CD4-positive, alpha-beta memory T cell (primary cell): ENCODE results near the gene PHIP. TPM values are rescaled to one million over a fixed set of nuclear protein-coding genes. Genes with fewer than 3 reads are reported as not detected.
A peak's percentile ranks its signal among the peaks of the same experiment; 100 is the strongest.

Source experiments
- CTCF ChIA-PET: fragments of 350-600 bp; sonication (Branson Sonifier 250); formaldehyde crosslinking; loops from one replicate; lab custom pipeline; 2021; ENCODE audit warnings: inconsistent platforms; ENCODE audit not compliant: partially characterized antibody; lab: Charles Lee
- POLR2A ChIA-PET: fragments of 350-600 bp; sonication (Branson Sonifier 250); formaldehyde crosslinking; loops from one replicate; lab custom pipeline; 2021; ENCODE audit not compliant: partially characterized antibody; lab: Charles Lee
- DNase-seq, 5 donors: peaks; one replicate each; pipeline versions ENCODE4 v3.0.0 to v3.0.0-alpha.2; 2020 to 2022; ENCODE audit warnings: mixed read lengths in 1 of 5
- H3K27ac ChIP-seq: one replicate; pipeline ENCODE4 v1.7.0; 2013; ENCODE audit warnings: low read depth, low read length
- H3K27me3 ChIP-seq: 2 replicates; pipeline ENCODE4 v1.7.0; 2013; ENCODE audit warnings: mild to moderate bottlenecking, low read length, moderate library complexity; ENCODE audit not compliant: insufficient read depth
- H3K36me3 ChIP-seq: 2 replicates; pipeline ENCODE4 v1.7.0; 2013; ENCODE audit warnings: mild to moderate bottlenecking, low read length, moderate library complexity; ENCODE audit not compliant: insufficient read depth
- H3K4me1 ChIP-seq: 2 replicates; pipeline ENCODE4 v1.7.0; 2013; ENCODE audit warnings: mild to moderate bottlenecking, low read length, moderate library complexity; ENCODE audit not compliant: insufficient read depth
- H3K4me3 ChIP-seq, 2 donors: one replicate each; pipeline ENCODE4 v1.7.0; 2013; ENCODE audit warnings: low read length in 2 of 2, mild to moderate bottlenecking in 1 of 2
- H3K9me3 ChIP-seq, 2 donors: one replicate each; pipeline ENCODE4 v1.7.0; 2013; ENCODE audit warnings: low read length in 2 of 2, control low read depth in 1 of 2; ENCODE audit not compliant: control insufficient read depth in 1 of 2
- H3K27ac Mint-ChIP-seq, 7 donors: one replicate each; pipeline ENCODE4 v1.8.0; 2020 to 2021; ENCODE audit warnings: mixed read lengths in 7 of 7, mild to moderate bottlenecking in 6 of 7, inconsistent platforms in 3 of 7, moderate library complexity in 3 of 7
- H3K27me3 Mint-ChIP-seq, 2 donors: one replicate each; pipeline ENCODE4 v1.8.0; 2020 to 2021; ENCODE audit warnings: mixed read lengths in 2 of 2
- H3K36me3 Mint-ChIP-seq, 2 donors: one replicate each; pipeline ENCODE4 v1.8.0; 2020 to 2021; ENCODE audit warnings: mixed read lengths in 2 of 2, inconsistent platforms in 1 of 2, mild to moderate bottlenecking in 1 of 2
- H3K4me1 Mint-ChIP-seq, 4 donors: one replicate each; pipeline ENCODE4 v1.8.0; 2020 to 2021; ENCODE audit warnings: mixed read lengths in 4 of 4, mild to moderate bottlenecking in 1 of 4
- H3K4me3 Mint-ChIP-seq, 8 donors: one replicate each; pipeline ENCODE4 v1.8.0; 2020 to 2021; ENCODE audit warnings: mixed read lengths in 8 of 8, mild to moderate bottlenecking in 7 of 8, moderate library complexity in 6 of 8, inconsistent platforms in 3 of 8
- H3K9me3 Mint-ChIP-seq, 8 donors: one replicate each; pipeline ENCODE4 v1.8.0; 2020 to 2021; ENCODE audit warnings: mixed read lengths in 8 of 8, mild to moderate bottlenecking in 5 of 8, inconsistent platforms in 3 of 8, moderate library complexity in 1 of 8
- intact Hi-C: fragments of 100-400 bp; cut with micrococcal nuclease; formaldehyde crosslinking; loops from one replicate; pipeline ENCODE4 v1.15.1; 2023
- polyA plus RNA-seq, 2 donors: library from polyadenylated mRNA; unstranded; fragments of 300-500 nt; fragmentation: Illumina TruSeq; gene quantifications; one replicate each; pipeline ENCODE4 v1.2.3, GENCODE V29; 2021
- total RNA-seq, 2 experiments: library from RNA; stranded (reverse); gene quantifications; one replicate each; pipeline ENCODE4 v1.2.3, GENCODE V29; 2021

PHIP gene
- 10 to 100 TPM; 45.2 to 46.8 TPM for total RNA-seq
- 10 to 100 TPM; 10.5 to 14.1 TPM for polyA plus RNA-seq

DNA sequence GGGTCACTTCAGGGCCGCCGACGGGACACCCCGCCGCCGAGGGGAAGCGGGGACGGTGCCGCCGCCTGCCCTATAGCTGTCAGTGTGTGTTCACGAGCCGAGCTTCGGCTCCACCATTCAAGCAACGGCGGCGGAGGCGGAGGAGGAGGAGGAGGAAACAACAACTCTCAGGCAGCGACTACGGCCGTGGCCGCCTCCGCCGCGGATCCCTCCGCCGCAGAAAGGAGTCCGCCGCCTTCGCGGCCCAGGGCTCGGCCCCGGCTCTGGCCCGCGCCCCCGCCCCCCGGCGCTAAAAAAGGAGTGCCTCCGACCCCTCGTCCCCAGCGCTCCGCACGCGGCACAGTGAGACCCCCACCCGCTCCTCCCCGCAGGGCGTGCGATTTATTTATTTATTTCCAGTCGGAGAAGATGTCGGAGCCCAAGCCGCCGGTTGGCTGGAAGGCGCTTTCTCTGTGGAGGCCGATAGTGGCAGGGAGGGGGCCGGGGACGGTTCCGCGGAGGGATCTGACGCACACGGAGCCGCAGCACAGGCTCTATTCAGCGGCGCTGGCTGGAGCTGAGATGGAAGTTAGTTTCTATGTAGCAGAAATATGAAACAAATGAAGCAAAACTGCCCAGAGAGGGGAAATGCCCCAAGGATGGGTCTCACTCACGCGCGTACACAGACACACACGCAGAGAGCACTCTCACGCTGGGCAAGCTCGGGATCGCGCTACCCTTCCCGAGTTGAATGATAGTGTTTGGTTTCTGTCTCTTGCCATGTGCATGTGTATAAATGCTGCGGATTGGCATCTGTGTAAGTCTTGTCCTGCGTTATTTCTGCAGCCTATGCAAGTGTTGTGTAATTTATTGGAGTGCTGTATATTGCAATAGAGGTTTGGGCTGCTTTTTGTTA, at the start of gene PHIP:
Gene PHIP (minus strand): TSS at position 180 of the 895 bp plus-strand sequence. CDS start 186 bp downstream, outside the sequence.
- DNase-seq = peak; percentile 95 to 97 (median 97)
- Mint-ChIP-seq H3K4me1 (peaks cover 25 to 58% (median 33%) of the 10 kb centered on the region in 4 donors), H3K27me3 (peaks cover 3 to 8% of the 10 kb centered on the region in 2 donors), H3K36me3 (peaks cover 0 to 17% of the 10 kb centered on the region in 2 donors), H3K4me3 (peak within 1 kb of the TSS; percentile 90 to 98 (median 96)), H3K9me3 (peaks cover 0 to 2% (median 0%) of the 10 kb centered on the region in 8 donors), H3K27ac (peak within 1 kb of the TSS; percentile 94 to 99 (median 95))
- Histone ChIP-seq H3K9me3 (no peaks in the 10 kb centered on the region), H3K36me3 (no peaks in the 10 kb centered on the region), H3K27ac (peak within 1 kb of the TSS; percentile 80), H3K4me1 (peaks cover 39% of the 10 kb centered on the region), H3K4me3 (peak within 1 kb of the TSS; percentile 86 to 89), H3K27me3 (no peaks in the 10 kb centered on the region)
- CTCF ChIA-PET = interaction anchor here (0.7 to 1.6 kb wide), 3 partner anchors 13 to 155 kb away, joined by 3 to 4 read pairs (median 3); no protein-coding TSS in a partner anchor
- POLR2A ChIA-PET = interaction anchor here (0.7 to 3.4 kb wide), 22 partner anchors 12 to 1028 kb away, joined by 3 to 48 read pairs (median 4); partner anchors contain the start of genes BCKDHB, HMGN3, IRAK1BP1 and LCA5
- intact Hi-C loops = loop anchor here (1.0 to 5.0 kb wide), 6 partner anchors 36 to 926 kb away; partner anchors contain the start of genes HMGN3, IRAK1BP1, LCA5 and TTK

DNA sequence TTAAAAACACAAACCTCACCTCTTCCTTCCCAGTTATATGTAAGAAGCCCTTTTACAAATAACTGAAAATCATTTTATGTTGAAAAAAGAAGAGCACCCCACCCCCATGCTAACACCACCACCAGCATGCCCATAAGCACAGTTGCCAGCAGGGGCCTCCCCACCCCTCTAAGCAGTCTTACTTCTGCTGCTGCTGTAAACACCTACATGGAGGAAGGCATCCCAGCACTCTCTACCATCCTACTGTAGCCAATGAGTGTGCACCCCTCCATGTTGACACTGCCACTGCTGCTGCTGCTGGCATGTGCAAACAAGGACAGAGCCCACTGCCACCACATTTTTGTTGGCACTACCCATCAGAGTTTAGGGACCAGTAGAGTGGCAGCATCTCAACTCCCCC, 49.6 kb upstream of the PHIP start:
- Histone ChIP-seq H3K4me3 (no peak overlapping the region), H3K27me3 (no peaks in the 10 kb centered on the region), H3K27ac (no peak overlapping the region), H3K9me3 (no peaks in the 10 kb centered on the region), H3K36me3 (no peaks in the 10 kb centered on the region), H3K4me1 (no peaks in the 10 kb centered on the region)
- no peak overlapping the region for H3K4me3 Mint-ChIP-seq
- ChIA-PET POLR2A (no interaction called here), CTCF (no interaction called here)
- peak overlapping the region in 1 of 7 donors; percentile 48 for H3K27ac Mint-ChIP-seq
- H3K36me3 Mint-ChIP-seq = no peaks in the 10 kb centered on the region
- DNase-seq = no peak
- peaks cover 0 to 13% of the 10 kb centered on the region in 2 donors for H3K27me3 Mint-ChIP-seq
- intact Hi-C loops = no loop called here
- H3K9me3 Mint-ChIP-seq = peaks cover 0 to 16% (median 6%) of the 10 kb centered on the region in 8 donors
- no peaks in the 10 kb centered on the region for H3K4me1 Mint-ChIP-seq

DNA sequence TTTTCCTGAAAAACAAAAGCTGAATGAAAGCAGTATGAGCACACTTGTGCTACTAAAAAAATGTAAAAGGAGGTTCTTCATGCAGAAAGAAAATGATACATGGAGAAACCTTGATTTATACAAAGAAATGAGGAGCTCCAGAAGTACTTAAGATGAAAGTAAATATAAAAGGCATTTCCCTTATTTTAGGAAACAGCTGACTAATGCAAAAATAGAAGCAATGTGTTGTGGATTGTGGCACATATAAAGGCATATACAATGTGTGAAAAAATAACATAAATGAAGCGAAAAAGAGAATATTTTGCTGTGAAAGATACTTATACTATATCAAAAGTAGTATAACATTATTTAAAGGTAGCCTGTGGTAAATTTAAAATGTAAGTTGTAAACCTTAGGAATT, 41.2 kb upstream of the PHIP start:
- Mint-ChIP-seq H3K9me3 (peaks cover 0 to 7% (median 1%) of the 10 kb centered on the region in 8 donors), H3K36me3 (no peaks in the 10 kb centered on the region), H3K27me3 (peaks cover 6 to 12% of the 10 kb centered on the region in 2 donors), H3K4me1 (no peaks in the 10 kb centered on the region), H3K4me3 (no peak overlapping the region), H3K27ac (no peak overlapping the region)
- H3K9me3 ChIP-seq = no peaks in the 10 kb centered on the region
- ChIA-PET CTCF (no interaction called here), POLR2A (no interaction called here)
- DNase-seq = no peak
- intact Hi-C loops = no loop called here
- H3K4me3 ChIP-seq = no peak overlapping the region
- H3K27ac ChIP-seq = no peak overlapping the region
- H3K36me3 ChIP-seq = no peaks in the 10 kb centered on the region
- H3K27me3 ChIP-seq = no peaks in the 10 kb centered on the region
- H3K4me1 ChIP-seq = no peaks in the 10 kb centered on the region

DNA sequence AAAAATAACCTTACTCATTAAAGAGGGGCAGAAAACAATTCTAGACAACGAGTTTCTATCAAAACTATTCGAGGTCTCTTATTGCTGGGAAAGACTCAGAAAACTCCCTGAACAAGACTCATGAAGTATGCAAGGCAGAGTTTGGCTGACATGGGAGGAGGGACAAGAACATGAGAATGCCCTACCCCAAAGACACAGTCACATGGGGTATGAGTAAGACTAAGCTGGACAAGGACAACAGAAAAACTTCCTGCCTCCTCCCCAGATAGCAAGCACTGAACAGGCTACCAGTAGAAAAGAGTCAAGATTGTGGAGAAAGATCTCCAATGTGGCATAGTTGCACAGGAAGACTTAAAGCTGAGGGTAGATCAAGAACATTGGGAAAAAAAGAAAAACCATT, 39.7 kb upstream of the PHIP start:
- Mint-ChIP-seq H3K9me3 (peaks cover 0 to 3% (median 0%) of the 10 kb centered on the region in 8 donors), H3K4me3 (no peak overlapping the region), H3K36me3 (no peaks in the 10 kb centered on the region), H3K4me1 (no peaks in the 10 kb centered on the region), H3K27ac (no peak overlapping the region), H3K27me3 (peaks cover 6 to 12% of the 10 kb centered on the region in 2 donors)
- intact Hi-C loops = no loop called here
- Histone ChIP-seq H3K4me1 (no peaks in the 10 kb centered on the region), H3K27me3 (peaks cover 3% of the 10 kb centered on the region), H3K27ac (no peak overlapping the region), H3K4me3 (no peak overlapping the region), H3K9me3 (no peaks in the 10 kb centered on the region), H3K36me3 (no peaks in the 10 kb centered on the region)
- CTCF ChIA-PET = no interaction called here
- DNase-seq = no peak
- POLR2A ChIA-PET = no interaction called here

DNA sequence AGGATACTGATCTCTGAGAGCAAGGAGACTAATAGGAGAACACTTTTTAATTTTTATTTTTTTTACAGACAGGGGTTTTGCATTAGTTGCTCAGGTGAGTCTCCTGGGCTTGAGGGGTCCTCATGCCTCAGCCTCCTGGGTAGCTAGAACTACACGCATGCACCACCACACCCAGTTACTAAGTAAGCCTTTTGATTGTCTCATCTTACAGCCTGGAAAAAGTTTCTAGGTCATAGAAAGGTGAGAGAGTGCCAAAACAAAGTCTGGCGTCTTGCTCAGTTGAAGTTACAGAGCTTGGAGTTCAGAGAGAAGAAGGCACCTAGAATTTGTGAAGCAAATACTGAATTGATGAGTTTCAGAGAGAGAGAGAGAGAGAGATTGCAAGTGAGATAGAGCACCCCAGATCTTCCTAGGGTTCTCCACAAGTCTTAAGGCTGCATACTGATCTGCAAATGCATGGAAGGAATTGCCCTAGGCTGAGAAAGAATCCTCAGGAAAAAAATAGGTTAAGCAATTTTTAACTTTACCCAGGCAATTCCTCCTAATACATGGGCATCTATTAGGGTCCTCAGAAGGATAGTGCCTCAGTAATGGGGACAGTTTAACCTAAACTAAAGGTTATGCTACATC, 37.6 kb upstream of the PHIP start:
- intact Hi-C loops = no loop called here
- Mint-ChIP-seq H3K27me3 (peaks cover 5 to 12% of the 10 kb centered on the region in 2 donors), H3K36me3 (no peaks in the 10 kb centered on the region), H3K4me1 (no peaks in the 10 kb centered on the region), H3K4me3 (no peak overlapping the region), H3K9me3 (peaks cover 0 to 3% (median 0%) of the 10 kb centered on the region in 8 donors), H3K27ac (no peak overlapping the region)
- ChIA-PET POLR2A (no interaction called here), CTCF (no interaction called here)
- H3K27ac ChIP-seq = no peak overlapping the region
- no peak for DNase-seq
- H3K4me1 ChIP-seq = no peaks in the 10 kb centered on the region
- no peaks in the 10 kb centered on the region for H3K9me3 ChIP-seq
- H3K27me3 ChIP-seq = peaks cover 3% of the 10 kb centered on the region
- no peak overlapping the region for H3K4me3 ChIP-seq
- H3K36me3 ChIP-seq = no peaks in the 10 kb centered on the region

DNA sequence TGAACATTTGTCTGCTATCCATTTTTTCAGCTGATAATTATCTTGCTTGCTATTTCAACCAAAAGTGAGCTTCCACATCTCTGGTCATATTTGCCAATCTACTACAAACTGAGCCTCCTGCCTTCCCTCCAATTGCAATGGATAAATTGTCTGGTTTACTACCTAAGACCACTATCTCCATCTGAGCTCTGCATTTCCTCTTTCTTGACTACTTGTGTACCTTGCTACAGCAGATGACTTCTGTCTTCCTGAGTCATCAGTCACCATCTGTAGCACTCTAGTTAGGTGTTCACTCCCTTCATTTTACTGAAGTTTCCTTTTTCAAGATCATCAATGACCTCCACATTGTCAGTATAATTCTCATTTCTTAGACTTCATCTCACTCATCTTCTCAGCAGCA, 33.5 kb upstream of the PHIP start:
- Mint-ChIP-seq H3K4me3 (no peak overlapping the region), H3K27ac (no peak overlapping the region), H3K36me3 (no peaks in the 10 kb centered on the region), H3K4me1 (no peaks in the 10 kb centered on the region), H3K27me3 (peaks cover 4 to 7% of the 10 kb centered on the region in 2 donors), H3K9me3 (no peaks in the 10 kb centered on the region)
- Histone ChIP-seq H3K27ac (no peak overlapping the region), H3K27me3 (peaks cover 3% of the 10 kb centered on the region), H3K4me1 (no peaks in the 10 kb centered on the region), H3K4me3 (no peak overlapping the region), H3K9me3 (no peaks in the 10 kb centered on the region), H3K36me3 (no peaks in the 10 kb centered on the region)
- CTCF ChIA-PET = no interaction called here
- POLR2A ChIA-PET = no interaction called here
- intact Hi-C loops = no loop called here
- DNase-seq = no peak

DNA sequence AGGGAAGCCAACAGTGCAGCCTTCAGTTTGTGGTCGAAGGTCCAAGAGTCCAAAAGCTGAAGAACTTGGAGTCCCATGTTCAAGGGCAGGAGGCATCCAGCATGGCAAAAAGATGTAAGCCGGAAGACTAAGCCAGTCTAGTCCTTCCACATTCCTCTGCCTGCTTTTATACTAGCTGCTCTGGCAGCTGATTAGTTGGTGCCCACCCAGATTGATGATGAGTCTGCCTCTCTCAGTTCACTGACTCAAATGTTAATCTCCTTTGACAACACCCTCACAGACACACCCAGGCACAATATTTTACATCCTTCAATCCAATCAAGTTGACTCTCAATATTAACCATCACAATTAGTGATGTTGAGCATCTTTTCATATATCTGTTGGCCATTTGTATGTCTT, 23.1 kb upstream of the PHIP start:
- Mint-ChIP-seq H3K27me3 (peaks cover 17 to 32% of the 10 kb centered on the region in 2 donors), H3K4me1 (no peaks in the 10 kb centered on the region), H3K4me3 (no peak overlapping the region), H3K36me3 (peaks cover 0 to 4% of the 10 kb centered on the region in 2 donors), H3K27ac (no peak overlapping the region), H3K9me3 (peaks cover 0 to 11% (median 3%) of the 10 kb centered on the region in 8 donors)
- Histone ChIP-seq H3K4me1 (no peaks in the 10 kb centered on the region), H3K9me3 (no peaks in the 10 kb centered on the region), H3K4me3 (no peak overlapping the region), H3K36me3 (no peaks in the 10 kb centered on the region), H3K27ac (no peak overlapping the region), H3K27me3 (no peaks in the 10 kb centered on the region)
- DNase-seq = no peak
- intact Hi-C loops = no loop called here
- POLR2A ChIA-PET = no interaction called here
- CTCF ChIA-PET = no interaction called here
